Measurements from ENCODE around the gene DHRS1.

The DHRS1 gene

GRCh38 chr14:24282736-24283135 is 16.8 kb downstream of the DHRS1 start:
- no peak overlapping the region for H3K4me3 ChIP-seq (ENCODE audit: low read depth, low read length)
- no peak for TF ChIP-seq CTCF (IDR thresholded peaks at IDR 0.05; ENCODE audit: low read depth, low read length)
- no peaks in the 10 kb centered on the region for H3K27me3 ChIP-seq
- peaks cover 2% of the 10 kb centered on the region; the same call in 1 of the 2 replicates for H3K4me1 ChIP-seq
- DNase-seq = no peak
- no peaks in the 10 kb centered on the region for H3K9me3 ChIP-seq
- H3K36me3 ChIP-seq = no peaks in the 10 kb centered on the region

- H3K4me1 ChIP-seq = peaks cover 2% of the 10 kb centered on the region; the same call in 1 of the 2 replicates
- no peak overlapping the region for H3K4me3 ChIP-seq (ENCODE audit: low read depth, low read length)
- H3K36me3 ChIP-seq = no peaks in the 10 kb centered on the region
- no peaks in the 10 kb centered on the region for H3K9me3 ChIP-seq
- no peak for TF ChIP-seq CTCF (IDR thresholded peaks at IDR 0.05; ENCODE audit: low read depth, low read length)
- no peak for DNase-seq
- H3K27me3 ChIP-seq = no peaks in the 10 kb centered on the region
Observed at GRCh38 chr14:24281636-24282035, 17.9 kb downstream of the DHRS1 start.

DNA sequence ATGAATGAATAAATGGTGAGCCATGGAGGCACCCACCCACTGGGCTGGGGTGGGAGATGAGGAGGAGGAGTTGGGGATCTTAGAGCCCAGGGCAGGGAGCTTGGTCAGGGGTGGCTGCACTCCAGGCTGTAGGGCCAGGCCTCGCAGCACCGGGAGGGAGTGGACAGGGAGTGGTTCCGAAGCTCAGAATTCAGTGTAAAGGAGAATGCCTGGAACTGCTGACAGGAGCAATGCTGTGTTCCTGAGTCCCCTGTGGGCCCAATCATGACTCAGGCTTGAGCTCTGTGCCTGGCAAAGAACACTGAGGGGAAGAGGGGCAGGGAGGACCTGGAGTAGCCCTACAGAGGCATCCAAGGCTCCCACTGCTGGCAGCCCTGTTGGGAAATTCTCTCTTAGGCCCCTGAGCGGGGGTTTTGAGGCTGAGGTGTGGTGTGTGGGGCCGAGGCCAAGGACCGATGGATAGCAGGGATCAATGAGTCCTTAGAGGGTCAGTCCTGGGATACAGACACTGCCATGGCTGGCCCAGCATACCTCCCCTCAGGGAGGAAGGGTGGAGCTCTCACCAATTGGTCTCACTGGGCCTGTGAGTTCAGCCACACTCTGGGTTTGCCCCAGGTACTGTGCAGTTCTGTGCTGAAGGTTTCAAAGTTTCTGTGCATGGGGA is 18.7 kb downstream of the DHRS1 start:
- no peaks in the 10 kb centered on the region for H3K9me3 ChIP-seq
- H3K36me3 ChIP-seq = no peaks in the 10 kb centered on the region

DNA sequence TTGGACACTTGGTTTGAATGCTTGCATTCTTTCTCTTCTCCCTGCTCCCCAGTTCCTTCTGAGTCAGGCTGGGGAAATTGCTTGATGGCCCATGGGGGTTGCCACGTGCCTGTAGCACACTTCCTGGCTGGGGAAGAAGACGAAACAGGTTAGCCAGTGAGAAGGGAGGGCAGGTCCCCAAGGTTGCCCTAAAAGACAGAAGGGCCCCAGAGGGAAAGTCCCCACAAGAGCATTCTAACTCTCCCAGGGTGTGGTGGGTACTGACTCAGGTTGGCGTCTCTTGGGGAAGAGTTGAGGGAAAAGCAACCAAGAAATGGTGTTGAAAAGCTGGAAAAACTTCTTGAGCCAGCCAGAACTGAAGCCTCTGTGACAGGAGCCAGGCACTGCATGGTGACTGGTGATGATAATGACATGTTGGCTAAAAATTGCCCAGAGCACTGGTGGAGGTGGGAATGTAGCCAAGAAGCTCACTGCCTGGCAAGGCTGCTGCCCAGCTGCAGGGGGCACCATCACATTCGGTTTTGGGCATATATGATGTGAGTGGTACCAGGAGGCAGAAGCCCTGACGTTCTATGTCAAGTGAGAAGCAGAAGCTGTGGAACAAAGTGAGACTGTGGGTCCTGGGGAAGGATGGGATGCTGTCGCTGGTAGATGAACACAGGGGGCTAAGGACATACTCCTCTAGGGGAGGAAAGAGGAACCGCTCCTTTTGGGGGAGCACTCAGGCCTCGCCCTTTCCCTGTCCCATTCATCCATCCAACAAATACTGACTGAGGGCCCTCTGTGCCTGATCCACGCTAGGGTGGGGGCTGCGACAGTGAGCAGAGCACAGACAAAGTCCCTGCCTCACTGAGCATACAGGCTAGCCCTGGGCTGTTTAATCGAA is 20.0 kb downstream of the DHRS1 start:
- Histone ChIP-seq H3K36me3 (no peaks in the 10 kb centered on the region), H3K9me3 (no peaks in the 10 kb centered on the region), H3K4me1 (peaks cover 2% of the 10 kb centered on the region; the same call in 1 of the 2 replicates), H3K4me3 (ENCODE audit: low read depth, low read length) (no peak overlapping the region), H3K27me3 (no peaks in the 10 kb centered on the region)
- peak; percentile 34 for TF ChIP-seq CTCF (IDR thresholded peaks at IDR 0.05; ENCODE audit: low read depth, low read length)
- DNase-seq = peak; percentile 51

More for the DNA sequence above, 18.7 kb downstream of the DHRS1 start:
- DNase-seq = no peak
- no peak overlapping the region for H3K4me3 ChIP-seq (ENCODE audit: low read depth, low read length)
- H3K4me1 ChIP-seq = peaks cover 2% of the 10 kb centered on the region; the same call in 1 of the 2 replicates
- no peaks in the 10 kb centered on the region for H3K27me3 ChIP-seq
- TF ChIP-seq CTCF (IDR thresholded peaks at IDR 0.05; ENCODE audit: low read depth, low read length) = no peak

DNA sequence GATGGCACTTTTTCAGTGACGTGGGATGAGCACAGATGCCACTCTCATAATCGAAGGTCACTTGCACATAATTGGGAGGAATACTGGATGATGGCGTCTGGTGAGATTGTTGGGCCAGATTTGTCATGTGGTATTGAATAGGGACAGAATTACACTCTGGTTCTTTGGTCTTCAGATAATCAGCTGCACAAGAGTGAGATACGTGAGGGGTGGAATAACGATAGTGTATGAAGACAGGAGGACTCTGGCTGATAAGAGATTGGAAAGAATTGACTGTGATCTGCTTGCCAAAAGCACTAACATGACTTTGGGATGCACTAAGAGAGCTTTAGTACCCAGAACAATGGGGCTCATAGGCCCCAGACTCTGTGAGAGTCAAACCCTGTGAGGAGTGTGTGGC is 21.2 kb downstream of the DHRS1 start:
- no peaks in the 10 kb centered on the region for H3K36me3 ChIP-seq
- H3K4me3 ChIP-seq (ENCODE audit: low read depth, low read length) = no peak overlapping the region
- no peak for TF ChIP-seq CTCF (IDR thresholded peaks at IDR 0.05; ENCODE audit: low read depth, low read length)
- H3K27me3 ChIP-seq = no peaks in the 10 kb centered on the region
- DNase-seq = no peak
- no peaks in the 10 kb centered on the region for H3K9me3 ChIP-seq
- peaks cover 2% of the 10 kb centered on the region; the same call in 1 of the 2 replicates for H3K4me1 ChIP-seq

All from BE2C (cell line).